Endothelial cell of umbilical vein (primary cell): ENCODE results near the gene LILRA2. TPM values are rescaled to one million over a fixed set of nuclear protein-coding genes. Genes with fewer than 3 reads are reported as not detected.
"Not testable (repeated sequence)": the region's sequence is repeated elsewhere in the genome, so short reads cannot be mapped to it uniquely, and the experiment has no call there.

Experiments
- BruUV-seq: library from RNA; stranded (reverse); fragments of 400-500 nt; replicated peaks from 2 replicates; lab custom pipeline; 2021; lab: Mats Ljungman, UMichigan
- CTCF ChIA-PET: fragments of 300-600, 350-600 bp; sonication (Branson Sonifier 250); formaldehyde crosslinking; loops from one replicate; lab custom pipeline; 2021; ENCODE audit warnings: antibody characterized with exemption, inconsistent platforms; lab: Charles Lee
- POLR2A ChIA-PET: fragments of 300-600, 350-600 bp; sonication (Branson Sonifier 250); formaldehyde crosslinking; loops from one replicate; lab custom pipeline; 2021; ENCODE audit warnings: antibody characterized with exemption, inconsistent platforms; lab: Charles Lee
- DNase-seq: peaks from one replicate; pipeline ENCODE4 v3.0.0-alpha.2; 2011; ENCODE audit warnings: low read depth, low spot score
- FAIRE-seq: peaks from 2 replicates; lab custom pipeline; 2011; peaks lifted over from hg19 to GRCh38; lab: Jason Lieb, UNC
- H2AFZ ChIP-seq: 2 replicates; pipeline ENCODE4 v1.6.0; 2012; ENCODE audit warnings: low read depth, low read length, control low read depth, inconsistent platforms
- H3K27ac ChIP-seq: 2 replicates; pipeline ENCODE4 v1.5.1; 2011; ENCODE audit warnings: low read depth, mild to moderate bottlenecking, control low read depth, low read length, moderate library complexity; ENCODE audit not compliant: insufficient read depth
- H3K27me3 ChIP-seq, 2 experiments: 2 replicates each; pipeline versions ENCODE4 v1.6.0 to v1.6.1; 2011; ENCODE audit warnings: low read length in 2 of 2, mixed read lengths in 1 of 2; ENCODE audit not compliant: control insufficient read depth in 2 of 2, insufficient read depth in 2 of 2
- H3K36me3 ChIP-seq, 2 experiments: 2 replicates in 1 of 2; 3 replicates in 1 of 2; pipeline ENCODE4 v1.5.1; 2011; ENCODE audit warnings: low read length in 2 of 2, mild to moderate bottlenecking in 1 of 2, moderate library complexity in 1 of 2; ENCODE audit not compliant: control insufficient read depth in 2 of 2, insufficient read depth in 2 of 2; ENCODE audit errors: extremely low read depth in 1 of 2
- H3K4me1 ChIP-seq: 3 replicates; pipeline ENCODE4 v1.5.1; 2011; ENCODE audit warnings: mild to moderate bottlenecking, low read length; ENCODE audit not compliant: control insufficient read depth, insufficient read depth; ENCODE audit errors: extremely low read depth
- H3K4me2 ChIP-seq: 2 replicates; pipeline ENCODE4 v1.6.1; 2011; ENCODE audit warnings: low read length, control low read depth, mixed read lengths; ENCODE audit not compliant: insufficient read depth
- H3K4me3 ChIP-seq, 3 experiments: fragments of 200-600 bp in 1 of 3; sonication (generic), shearing (Covaris generic) in 1 of 3; replicated peaks in 1 of 3; 2 replicates each; pipeline ENCODE4 v1.5.1; 2011 to 2016; ENCODE audit warnings: control low read depth in 3 of 3, low read length in 3 of 3, mild to moderate bottlenecking in 2 of 3, inconsistent platforms in 1 of 3, low read depth in 1 of 3, moderate library complexity in 1 of 3; ENCODE audit not compliant: insufficient read depth in 1 of 3
- H3K79me2 ChIP-seq: 2 replicates; pipeline ENCODE4 v1.6.0; 2012; ENCODE audit warnings: low read length, inconsistent platforms; ENCODE audit not compliant: control insufficient read depth, insufficient read depth
- H3K9ac ChIP-seq: replicated peaks from 2 replicates; pipeline ENCODE3; 2011; ENCODE audit warnings: low read length, control low read depth; ENCODE audit not compliant: insufficient read depth; ENCODE audit errors: extremely low read depth
- H3K9me1 ChIP-seq: replicated peaks from 3 replicates; pipeline ENCODE4 v1.6.0; 2011; ENCODE audit warnings: mild to moderate bottlenecking, low read length; ENCODE audit not compliant: control insufficient read depth, insufficient read depth; ENCODE audit errors: extremely low read depth
- H3K9me3 ChIP-seq: replicated peaks from 2 replicates; pipeline ENCODE4 v1.5.1; 2012; ENCODE audit warnings: low read length, inconsistent platforms; ENCODE audit not compliant: control insufficient read depth, insufficient read depth
- H4K20me1 ChIP-seq: replicated peaks from 2 replicates; pipeline ENCODE3; 2011; ENCODE audit warnings: mild to moderate bottlenecking, low read length; ENCODE audit not compliant: control insufficient read depth, insufficient read depth; ENCODE audit errors: extremely low read depth
- CTCF ChIP-seq, 2 donors: IDR thresholded peaks; 1 replicate in 1 of 2; 2 replicates in 1 of 2; pipeline ENCODE4 v1.5.1; 2011; ENCODE audit warnings: low read length in 2 of 2, mild to moderate bottlenecking in 2 of 2, moderate library complexity in 2 of 2, control low read depth in 1 of 2, inconsistent platforms in 1 of 2, low read depth in 1 of 2; ENCODE audit not compliant: insufficient read depth in 1 of 2; ENCODE audit errors: extremely low read depth in 1 of 2
- EZH2 ChIP-seq: IDR thresholded peaks from 2 replicates; pipeline ENCODE4 v1.6.1; 2012; ENCODE audit warnings: borderline replicate concordance, low read depth, mild to moderate bottlenecking, moderate library complexity, low read length, inconsistent platforms; ENCODE audit not compliant: severe bottlenecking
- FOS ChIP-seq: IDR thresholded peaks from 2 replicates; pipeline ENCODE4 v1.6.1; 2011; ENCODE audit warnings: mild to moderate bottlenecking, low read length, moderate library complexity, borderline replicate concordance; ENCODE audit not compliant: insufficient read depth
- GATA2 ChIP-seq: IDR thresholded peaks from 2 replicates; pipeline ENCODE4 v1.7.0; 2011; ENCODE audit warnings: low read depth, mild to moderate bottlenecking, moderate library complexity, mixed read lengths, low read length; ENCODE audit not compliant: insufficient read length, insufficient read depth
- JUN ChIP-seq: IDR thresholded peaks from 2 replicates; pipeline ENCODE4 v1.6.1; 2011; ENCODE audit warnings: borderline replicate concordance, low read depth; ENCODE audit not compliant: insufficient read length, insufficient read depth
- MAX ChIP-seq: IDR thresholded peaks from 2 replicates; pipeline ENCODE4 v1.6.1; 2011; ENCODE audit not compliant: insufficient read depth, insufficient read length
- MYC ChIP-seq: IDR thresholded peaks from one replicate; pipeline ENCODE4 v1.6.1; 2011; ENCODE audit warnings: mild to moderate bottlenecking, low read depth, low read length
- POLR2A ChIP-seq: IDR thresholded peaks from 2 replicates; pipeline ENCODE4 v1.6.1; 2012; ENCODE audit warnings: low read depth, mild to moderate bottlenecking, control low read depth, low read length
- POLR2AphosphoS5 ChIP-seq: IDR thresholded peaks from 2 replicates; pipeline ENCODE4 v1.6.1; 2012; ENCODE audit warnings: low read depth, mild to moderate bottlenecking, control low read depth, low read length, moderate library complexity; ENCODE audit not compliant: insufficient read depth
- dilution Hi-C: fragments of 300-500 bp; cut with MboI; formaldehyde crosslinking; loops from one replicate; pipeline ENCODE4 v1.15.0; 2019; ENCODE audit warnings: low sequenced_read_pairs; ENCODE audit not compliant: extremely low pct_ligation_motif_present
- intact Hi-C: fragments of 100-400 bp; cut with micrococcal nuclease; formaldehyde crosslinking; loops from one replicate; pipeline ENCODE4 v1.10.0; 2022
- polyA plus RNA-seq, 4 experiments: library from polyadenylated mRNA; depleted of rRNA in 3 of 4; stranded (reverse) in 3 of 4; unstranded in 1 of 4; fragments of >200 nt; gene quantifications; 2 replicates each; pipeline versions ENCODE4 v1.2.1 to v1.2.3, GENCODE V29; 2011 to 2012; ENCODE audit warnings: missing spikeins in 1 of 4
- total RNA-seq: library from RNA; stranded (reverse); gene quantifications from 2 replicates; pipeline ENCODE4 v1.2.3, GENCODE V29; 2021

LILRA2 gene
- total and polyA plus RNA-seq, 2 donors (not counting 3 experiments of a cell fraction or from before 2014, with no cell fraction given) = not detected

GRCh38 chr19:54574527-54575056 is 1.0 kb downstream of the LILRA2 start:
- Histone ChIP-seq H3K9ac (no peak overlapping the region), H3K4me3 (no peak overlapping the region), H3K9me3 (no peaks in the 10 kb centered on the region), H4K20me1 (no peaks in the 10 kb centered on the region), H3K4me1 (no peaks in the 10 kb centered on the region), H2AFZ (no peak overlapping the region), H3K27ac (no peak overlapping the region), H3K9me1 (no peaks in the 10 kb centered on the region), H3K36me3 (no peaks in the 10 kb centered on the region), H3K79me2 (no peaks in the 10 kb centered on the region), H3K27me3 (no peaks in the 10 kb centered on the region), H3K4me2 (no peak overlapping the region)
- DNase-seq (no peak), FAIRE-seq (no peak)
- no TSS peak for BruUV-seq
- POLR2A ChIA-PET = no interaction called here
- dilution Hi-C loops = no loop called here
- CTCF ChIA-PET = no interaction called here
- TF ChIP-seq EZH2 = no peak
- TF ChIP-seq POLR2A = no peak
- no peak for TF ChIP-seq JUN
- TF ChIP-seq MYC = no peak
- TF ChIP-seq MAX = no peak
- no peak for TF ChIP-seq POLR2AphosphoS5
- TF ChIP-seq CTCF (IDR thresholded peaks at IDR 0.05; ENCODE audit: extremely low read depth in 1 of 2, insufficient read depth in 1 of 2, low read depth in 1 of 2, low read length in 2 of 2) = no peak
- no peak for TF ChIP-seq FOS
- no peak for TF ChIP-seq GATA2
- intact Hi-C loops = no loop called here

GRCh38 chr19:54575205-54575604 is 1.6 kb downstream of the LILRA2 start:
- H3K4me1 ChIP-seq, H3K4me3 ChIP-seq, FAIRE-seq, H3K36me3 ChIP-seq, H3K4me2 ChIP-seq, POLR2A ChIA-PET, H3K79me2 ChIP-seq, BruUV-seq, intact Hi-C loops, dilution Hi-C loops, H4K20me1 ChIP-seq, H3K9ac ChIP-seq, CTCF ChIA-PET, DNase-seq, H2AFZ ChIP-seq, H3K9me1 ChIP-seq, H3K9me3 ChIP-seq, H3K27ac ChIP-seq, H3K27me3 ChIP-seq: not testable (repeated sequence)
